Measurements from ENCODE around the gene STXBP6. TPM values are rescaled to one million over a fixed set of nuclear protein-coding genes. Genes with fewer than 3 reads are reported as not detected.

STXBP6 gene
- total and polyA plus RNA-seq, 2 donors (not counting 3 experiments of a cell fraction or from before 2014, with no cell fraction given), result 0.06 TPM; not detected in 1

- POLR2A ChIA-PET, result no interaction called here
- intact Hi-C loops (cut with micrococcal nuclease) (no loop called here), dilution Hi-C loops (cut with MboI; ENCODE audit: extremely low pct_ligation_motif_present, low sequenced_read_pairs) (no loop called here)
- DNase-seq (ENCODE audit: low read depth, low spot score), result no peak
- no peaks in the 10 kb centered on the region for H3K9me1 ChIP-seq (replicated peaks; ENCODE audit: control insufficient read depth, extremely low read depth, insufficient read depth, low read length)
- FAIRE-seq, result no peak
- H3K9ac ChIP-seq (replicated peaks; ENCODE audit: extremely low read depth, insufficient read depth, low read length), result no peak overlapping the region
- no peaks in the 10 kb centered on the region for H4K20me1 ChIP-seq (replicated peaks; ENCODE audit: control insufficient read depth, extremely low read depth, insufficient read depth, low read length)
- no peaks in the 10 kb centered on the region for H3K9me3 ChIP-seq (replicated peaks; ENCODE audit: control insufficient read depth, insufficient read depth, low read length)
- H3K27me3 ChIP-seq (ENCODE audit: control insufficient read depth in 2 of 2, insufficient read depth in 2 of 2, low read length in 2 of 2), result peaks cover 42 to 48% of the 10 kb centered on the region in 2 experiments
- no peak overlapping the region for H2AFZ ChIP-seq (ENCODE audit: low read depth, low read length)
- no peak overlapping the region for H3K4me3 ChIP-seq (replicated peaks in 1 of 3; ENCODE audit: insufficient read depth in 1 of 3, low read depth in 1 of 3, low read length in 3 of 3)
- H3K79me2 ChIP-seq (ENCODE audit: control insufficient read depth, insufficient read depth, low read length), result no peaks in the 10 kb centered on the region
- no peaks in the 10 kb centered on the region for H3K4me1 ChIP-seq (ENCODE audit: control insufficient read depth, extremely low read depth, insufficient read depth, low read length)
- CTCF ChIA-PET, result no interaction called here
- BruUV-seq (replicated peaks), result no TSS peak
- no peak for TF ChIP-seq POLR2AphosphoS5 (IDR thresholded peaks at IDR 0.05; ENCODE audit: insufficient read depth, low read depth, low read length)
- TF ChIP-seq EZH2 (IDR thresholded peaks at IDR 0.05; ENCODE audit: borderline replicate concordance, low read depth, low read length, severe bottlenecking), result peak; percentile 67
- H3K4me2 ChIP-seq (ENCODE audit: insufficient read depth, low read length), result no peak overlapping the region
- no peak overlapping the region for H3K27ac ChIP-seq (ENCODE audit: insufficient read depth, low read depth, low read length)
- H3K36me3 ChIP-seq (ENCODE audit: control insufficient read depth in 2 of 2, extremely low read depth in 1 of 2, insufficient read depth in 2 of 2, low read length in 2 of 2), result no peaks in the 10 kb centered on the region
Measured at GRCh38 chr14:25049093-25049567, 817 bp downstream of the STXBP6 start.

GRCh38 chr14:25048170-25049016, 1.6 kb downstream of the STXBP6 start:
- Histone ChIP-seq H3K4me1 (ENCODE audit: control insufficient read depth, extremely low read depth, insufficient read depth, low read length) (no peaks in the 10 kb centered on the region), H3K4me2 (ENCODE audit: insufficient read depth, low read length) (no peak overlapping the region), H3K79me2 (ENCODE audit: control insufficient read depth, insufficient read depth, low read length) (no peaks in the 10 kb centered on the region), H3K27me3 (ENCODE audit: control insufficient read depth in 2 of 2, insufficient read depth in 2 of 2, low read length in 2 of 2) (peaks cover 42 to 48% of the 10 kb centered on the region in 2 experiments), H3K4me3 (replicated peaks in 1 of 3; ENCODE audit: insufficient read depth in 1 of 3, low read depth in 1 of 3, low read length in 3 of 3) (no peak overlapping the region), H3K9me1 (replicated peaks; ENCODE audit: control insufficient read depth, extremely low read depth, insufficient read depth, low read length) (no peaks in the 10 kb centered on the region), H3K27ac (ENCODE audit: insufficient read depth, low read depth, low read length) (no peak overlapping the region), H2AFZ (ENCODE audit: low read depth, low read length) (no peak overlapping the region), H3K36me3 (ENCODE audit: control insufficient read depth in 2 of 2, extremely low read depth in 1 of 2, insufficient read depth in 2 of 2, low read length in 2 of 2) (no peaks in the 10 kb centered on the region), H3K9ac (replicated peaks; ENCODE audit: extremely low read depth, insufficient read depth, low read length) (no peak overlapping the region), H4K20me1 (replicated peaks; ENCODE audit: control insufficient read depth, extremely low read depth, insufficient read depth, low read length) (no peaks in the 10 kb centered on the region), H3K9me3 (replicated peaks; ENCODE audit: control insufficient read depth, insufficient read depth, low read length) (no peaks in the 10 kb centered on the region)
- no TSS peak for BruUV-seq (replicated peaks)
- no peak for FAIRE-seq
- ChIA-PET POLR2A (no interaction called here), CTCF (interaction anchor here (1.4 kb wide), 1 partner anchor 9 kb away, joined by 3 read pairs; no protein-coding TSS in a partner anchor)
- intact Hi-C loops (cut with micrococcal nuclease) (loop anchor here (1.0 kb wide), 1 partner anchor 42 kb away; no protein-coding TSS in a partner anchor), dilution Hi-C loops (cut with MboI; ENCODE audit: extremely low pct_ligation_motif_present, low sequenced_read_pairs) (no loop called here)
- no peak for TF ChIP-seq FOS (IDR thresholded peaks at IDR 0.05; ENCODE audit: borderline replicate concordance, insufficient read depth, low read length)
- no peak for DNase-seq (ENCODE audit: low read depth, low spot score)

All from endothelial cell of umbilical vein (primary cell).